Stimulated activated CD4-positive, alpha-beta T cell treated with anti-CD3 and anti-CD28 coated beads, Interleukin-4, amount 100 ng/mL, for 4 hours (primary cell): ENCODE results near the gene SCAMP1.
A peak's percentile ranks its signal among the peaks of the same experiment; 100 is the strongest.
"Not testable (repeated sequence)": the region's sequence is repeated elsewhere in the genome, so short reads cannot be mapped to it uniquely, and the experiment has no call there.

Source experiments
- DNase-seq, 2 experiments: peaks; one replicate each; pipeline ENCODE4 v3.0.0-alpha.2; 2020

SCAMP1 gene, protein sequence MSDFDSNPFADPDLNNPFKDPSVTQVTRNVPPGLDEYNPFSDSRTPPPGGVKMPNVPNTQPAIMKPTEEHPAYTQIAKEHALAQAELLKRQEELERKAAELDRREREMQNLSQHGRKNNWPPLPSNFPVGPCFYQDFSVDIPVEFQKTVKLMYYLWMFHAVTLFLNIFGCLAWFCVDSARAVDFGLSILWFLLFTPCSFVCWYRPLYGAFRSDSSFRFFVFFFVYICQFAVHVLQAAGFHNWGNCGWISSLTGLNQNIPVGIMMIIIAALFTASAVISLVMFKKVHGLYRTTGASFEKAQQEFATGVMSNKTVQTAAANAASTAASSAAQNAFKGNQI

DNA sequence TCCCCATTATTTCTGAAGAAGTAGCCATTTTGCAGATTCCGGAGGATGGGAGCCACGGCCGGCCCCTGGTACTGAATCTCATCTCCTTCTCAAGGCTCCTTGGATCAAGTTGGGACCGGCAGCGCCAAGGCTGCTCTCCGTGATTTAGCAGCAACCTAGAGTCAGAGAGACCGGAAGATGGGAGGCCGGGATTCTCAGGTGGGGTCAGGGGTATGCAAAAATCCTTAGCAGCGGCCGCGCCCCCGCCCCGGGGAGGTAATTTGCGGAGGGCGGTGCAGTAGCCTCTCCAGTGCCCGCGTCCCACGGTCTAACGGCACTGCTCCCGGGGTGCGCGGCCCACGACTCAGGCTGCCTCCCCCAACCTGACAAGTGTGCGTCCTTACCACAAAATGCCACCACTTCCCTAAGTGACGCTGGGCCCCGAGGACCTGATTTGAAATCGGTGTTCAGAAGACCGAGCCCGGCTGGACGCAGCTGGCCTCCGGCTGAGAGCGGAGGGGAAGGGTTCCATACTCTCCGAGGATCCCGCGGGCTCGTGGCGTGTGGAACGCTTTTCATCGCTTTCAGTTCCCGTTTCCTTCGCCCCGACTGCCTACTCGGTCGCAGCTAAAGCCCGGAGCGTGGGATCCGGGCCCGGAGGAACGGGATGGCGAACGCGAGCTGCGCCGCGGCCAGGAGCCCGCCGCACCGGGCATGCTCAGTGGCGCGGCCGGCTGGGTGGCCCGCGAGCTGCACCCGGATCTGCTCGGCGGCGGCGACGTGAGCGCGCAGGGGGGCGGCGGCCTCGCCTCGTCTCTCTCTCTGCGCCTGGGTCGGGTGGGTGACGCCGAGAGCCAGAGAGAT lies at the start of gene SCAMP1:
Gene SCAMP1 (plus strand): TSS at position 787 of the 843 bp plus-strand sequence. CDS start 55 bp downstream, at position 842.
- peak; percentile 87 to 94 for DNase-seq

DNA sequence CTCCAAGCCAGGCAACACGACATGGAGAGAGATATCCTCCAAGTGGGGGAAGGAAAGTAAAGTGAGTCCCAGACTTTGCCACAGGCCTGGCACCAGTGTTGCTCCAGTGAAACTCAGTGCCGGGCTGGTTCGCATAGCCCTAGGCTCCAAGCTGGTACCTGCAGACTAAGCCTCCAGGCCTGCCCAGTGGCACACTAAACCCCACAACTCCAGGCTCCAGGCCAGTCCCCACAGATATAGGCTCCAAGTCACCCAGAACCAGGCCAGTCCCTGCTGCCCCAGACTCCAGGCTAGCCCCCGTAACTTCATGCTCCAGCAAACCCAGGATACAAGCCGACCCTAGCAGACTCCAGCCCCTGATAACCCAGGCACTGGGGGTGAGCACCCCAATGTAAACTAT lies 42.9 kb upstream of the SCAMP1 start:
- no peak for DNase-seq

DNA sequence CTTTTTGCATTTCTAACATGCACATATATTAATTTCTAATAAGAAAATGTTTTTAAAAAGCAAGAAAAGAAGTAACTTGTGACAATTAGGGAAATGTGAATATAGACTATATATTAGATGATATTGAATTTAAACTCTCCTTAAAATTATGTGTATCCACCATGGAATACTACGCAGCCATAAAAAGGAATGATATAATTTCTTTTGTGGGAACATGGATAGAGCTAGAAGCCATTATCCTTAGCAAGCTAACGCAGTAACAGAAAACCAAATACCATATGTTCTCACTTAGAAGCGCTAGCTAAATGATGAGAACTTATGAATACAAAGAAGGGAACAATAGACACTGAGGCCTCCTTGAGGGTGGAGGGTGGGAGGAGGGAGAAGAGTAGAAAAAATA lies 42.1 kb upstream of the SCAMP1 start:
- DNase-seq: no peak

DNA sequence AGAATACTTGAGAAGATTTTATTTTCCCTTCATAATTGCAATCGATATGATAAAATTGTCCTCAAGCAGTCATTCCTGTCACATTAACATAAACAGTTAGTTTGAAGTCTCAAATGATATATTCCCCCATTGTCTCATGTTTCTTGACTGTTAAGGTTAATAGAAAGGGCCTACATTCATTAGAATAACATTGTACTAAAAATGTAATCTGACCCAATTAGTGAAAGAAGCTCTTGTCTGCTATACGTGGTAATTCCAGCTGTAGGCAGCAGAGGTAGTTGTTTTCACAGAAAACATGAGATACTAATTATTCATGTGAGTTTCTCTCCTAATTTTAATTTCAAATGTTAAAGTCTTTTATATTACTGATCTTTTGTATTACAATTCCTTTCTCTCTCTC lies 40.0 kb upstream of the SCAMP1 start:
- no peak for DNase-seq

DNA sequence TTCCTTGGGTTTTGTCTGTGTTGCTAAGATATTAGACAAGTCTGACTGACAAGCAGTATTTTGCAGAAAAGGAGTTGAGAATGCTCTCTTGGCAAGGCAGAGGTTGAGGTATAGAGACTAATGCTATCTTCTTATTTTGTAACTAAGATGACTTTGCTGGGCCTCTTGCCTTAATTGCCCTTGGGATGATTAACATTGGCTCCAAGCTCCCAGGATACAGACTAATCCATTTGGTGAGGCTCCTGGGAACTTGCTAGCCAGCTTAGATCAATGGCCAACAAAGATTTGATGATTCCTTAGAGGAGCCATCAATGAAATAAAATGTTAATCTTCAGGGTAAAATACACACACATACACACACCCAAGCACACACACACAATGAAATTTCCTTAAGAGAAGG lies 37.2 kb upstream of the SCAMP1 start:
- no peak for DNase-seq

DNA sequence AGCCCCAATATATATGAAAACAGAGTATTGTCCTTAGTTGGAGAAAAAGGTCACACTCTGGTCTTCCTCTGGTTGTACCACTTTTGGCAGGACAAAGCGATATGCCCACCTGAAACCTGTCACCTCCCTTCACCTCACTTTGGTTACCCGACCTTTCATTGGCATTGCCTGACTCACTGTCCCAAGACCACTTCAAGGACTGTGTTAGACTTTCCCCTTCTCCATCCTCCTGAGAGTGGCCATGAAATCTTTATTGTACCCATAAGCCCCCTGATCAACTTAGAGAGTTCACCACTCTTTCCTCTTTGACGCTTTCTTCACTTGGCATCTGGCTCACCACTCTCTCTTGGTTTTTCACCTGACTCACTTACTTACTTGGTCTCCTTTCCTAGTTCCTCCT lies 33.5 kb upstream of the SCAMP1 start:
- DNase-seq: no peak

DNA sequence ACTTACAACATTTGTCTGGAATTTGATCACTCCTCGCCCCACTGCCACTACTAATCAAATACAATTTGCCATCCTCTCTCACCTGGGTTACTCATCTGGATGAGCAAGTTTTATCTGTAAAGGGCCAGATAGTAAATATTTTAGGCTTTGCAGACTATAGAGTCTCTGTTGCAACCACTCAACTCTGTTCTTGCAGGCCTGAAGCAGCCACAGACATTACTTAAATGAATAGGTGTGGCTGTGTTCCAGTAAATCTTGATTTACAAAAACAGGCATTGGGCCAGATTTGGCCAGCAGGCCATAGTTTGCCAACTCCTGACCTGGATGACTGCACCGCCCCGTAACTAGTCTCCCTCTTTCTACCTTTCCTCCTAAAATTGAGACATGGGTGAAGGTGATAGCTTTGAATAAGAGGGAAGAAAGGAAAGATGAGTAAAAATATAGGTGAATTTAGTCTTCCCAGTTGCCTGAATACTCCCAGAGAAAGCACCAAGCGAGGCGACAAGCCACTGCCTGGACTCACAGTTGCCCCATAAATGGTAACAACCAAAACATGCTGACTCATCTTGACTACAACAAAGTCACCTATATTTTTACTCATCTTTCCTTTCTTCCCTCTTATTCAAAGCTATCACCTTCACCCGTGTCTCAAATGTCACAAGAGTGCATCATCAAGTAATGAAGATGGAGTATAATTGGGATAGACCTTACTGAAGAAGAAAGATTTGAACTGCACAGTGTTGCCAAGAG lies 32.5 kb upstream of the SCAMP1 start:
- no peak for DNase-seq

DNA sequence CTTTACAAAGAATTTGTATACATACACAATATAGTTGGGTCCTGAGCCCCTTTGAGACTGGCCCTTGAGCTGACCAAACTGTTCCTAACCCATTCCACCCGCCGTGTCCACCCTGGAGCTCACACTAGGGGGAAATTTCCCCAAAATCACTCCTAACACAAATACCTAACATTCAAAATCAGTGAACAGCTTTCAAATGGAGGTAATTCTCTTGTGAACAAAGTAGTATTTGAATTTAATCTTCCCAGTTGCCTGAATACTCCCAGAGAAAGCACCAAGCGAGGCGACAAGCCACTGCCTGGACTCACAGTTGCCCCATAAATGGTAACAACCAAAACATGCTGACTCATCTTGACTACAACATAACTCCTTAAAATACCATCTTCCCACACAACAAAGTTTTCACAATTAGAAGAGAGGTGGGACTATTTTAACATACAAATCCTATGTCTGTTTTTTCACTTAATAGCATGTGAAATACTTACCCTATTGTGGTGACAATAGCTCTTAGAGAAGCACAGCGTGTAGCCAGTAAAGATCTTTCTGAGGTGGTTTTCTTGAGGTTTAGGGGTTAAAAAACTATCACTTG lies 31.7 kb upstream of the SCAMP1 start:
- no peak for DNase-seq

DNA sequence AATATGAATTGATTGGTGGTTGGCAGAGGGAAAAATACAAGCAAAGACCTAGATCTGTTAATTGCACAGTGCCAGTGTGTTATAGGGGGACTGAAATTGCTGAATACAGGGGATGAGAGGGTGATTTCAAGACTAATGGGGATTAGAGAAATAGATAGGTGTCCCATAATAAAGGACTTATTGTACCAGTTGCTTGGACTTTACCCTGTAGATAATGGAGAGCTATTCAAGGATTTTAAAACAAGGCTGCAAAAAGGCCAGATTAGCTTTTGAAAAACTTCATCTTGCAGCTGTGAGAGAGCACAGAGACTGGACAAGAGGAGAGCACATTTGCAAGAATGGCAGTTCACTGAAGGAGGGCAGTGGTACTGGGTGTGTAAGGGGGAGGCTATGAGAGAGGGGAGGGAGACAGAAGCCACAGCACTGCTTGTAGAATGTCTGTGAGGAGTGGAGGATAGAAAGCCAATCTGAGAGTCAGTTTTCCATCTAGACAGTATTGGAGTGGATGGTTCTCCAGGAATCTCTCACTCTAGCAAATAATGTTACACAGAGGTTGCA lies 28.8 kb upstream of the SCAMP1 start:
- no peak for DNase-seq

DNA sequence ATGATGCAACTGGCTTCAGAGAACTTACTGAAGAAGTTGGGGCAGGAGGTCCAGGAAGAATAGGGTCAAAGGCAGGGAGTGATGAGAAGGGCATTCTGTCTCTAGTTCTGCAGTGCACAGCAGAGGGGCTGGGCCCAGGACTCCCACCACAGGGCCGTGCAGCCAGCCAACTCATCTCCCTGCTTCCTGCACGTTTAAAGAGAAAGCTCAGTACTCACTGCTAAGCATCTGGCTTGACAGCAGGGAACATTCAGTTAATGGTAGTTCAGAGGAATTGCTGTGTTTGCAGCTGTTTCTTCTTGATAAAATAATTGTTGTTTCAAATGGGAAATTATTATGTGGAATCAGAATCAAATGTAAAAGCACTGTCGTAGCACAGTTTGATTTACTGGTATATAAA lies 25.6 kb upstream of the SCAMP1 start:
- no peak for DNase-seq

DNA sequence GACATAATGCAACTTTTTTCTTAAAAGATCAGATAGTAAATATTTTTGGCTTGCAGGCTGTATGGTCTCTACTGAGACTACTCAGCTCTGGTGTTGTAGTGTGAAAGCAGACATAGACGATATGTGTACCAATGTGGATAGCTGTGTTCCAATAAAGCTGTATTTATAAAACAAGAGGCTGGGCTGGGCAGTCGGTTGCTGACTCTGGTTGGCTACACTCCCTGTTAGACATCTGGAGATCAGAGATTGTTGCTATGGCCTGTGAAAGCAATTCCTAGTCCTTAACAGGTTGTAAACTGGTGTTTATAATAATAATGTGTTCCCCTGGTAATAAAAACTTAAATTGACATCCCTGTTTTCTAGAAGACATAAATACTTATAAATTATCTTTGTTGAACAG lies 24.4 kb upstream of the SCAMP1 start:
- DNase-seq: no peak

DNA sequence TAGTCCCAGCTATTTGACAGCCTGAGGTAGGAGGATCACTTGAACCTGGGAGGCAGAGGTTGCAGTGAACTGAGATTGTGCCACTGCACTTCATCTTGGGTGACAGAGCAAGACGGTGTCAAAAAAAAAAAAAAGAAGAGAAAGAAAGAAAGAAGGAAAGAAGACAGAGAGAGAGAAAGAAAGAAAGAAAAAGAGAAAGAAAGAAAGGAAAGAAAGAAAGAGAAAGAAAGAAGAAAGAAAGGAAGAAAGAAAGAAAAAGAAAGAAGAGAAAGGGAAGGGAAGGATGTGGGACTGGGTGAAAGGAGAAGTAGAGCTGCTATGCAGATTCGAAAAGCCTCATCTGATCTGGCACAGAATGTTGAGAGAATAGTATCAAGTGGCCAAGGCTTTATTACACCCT lies 23.7 kb upstream of the SCAMP1 start:
- DNase-seq: no peak

DNA sequence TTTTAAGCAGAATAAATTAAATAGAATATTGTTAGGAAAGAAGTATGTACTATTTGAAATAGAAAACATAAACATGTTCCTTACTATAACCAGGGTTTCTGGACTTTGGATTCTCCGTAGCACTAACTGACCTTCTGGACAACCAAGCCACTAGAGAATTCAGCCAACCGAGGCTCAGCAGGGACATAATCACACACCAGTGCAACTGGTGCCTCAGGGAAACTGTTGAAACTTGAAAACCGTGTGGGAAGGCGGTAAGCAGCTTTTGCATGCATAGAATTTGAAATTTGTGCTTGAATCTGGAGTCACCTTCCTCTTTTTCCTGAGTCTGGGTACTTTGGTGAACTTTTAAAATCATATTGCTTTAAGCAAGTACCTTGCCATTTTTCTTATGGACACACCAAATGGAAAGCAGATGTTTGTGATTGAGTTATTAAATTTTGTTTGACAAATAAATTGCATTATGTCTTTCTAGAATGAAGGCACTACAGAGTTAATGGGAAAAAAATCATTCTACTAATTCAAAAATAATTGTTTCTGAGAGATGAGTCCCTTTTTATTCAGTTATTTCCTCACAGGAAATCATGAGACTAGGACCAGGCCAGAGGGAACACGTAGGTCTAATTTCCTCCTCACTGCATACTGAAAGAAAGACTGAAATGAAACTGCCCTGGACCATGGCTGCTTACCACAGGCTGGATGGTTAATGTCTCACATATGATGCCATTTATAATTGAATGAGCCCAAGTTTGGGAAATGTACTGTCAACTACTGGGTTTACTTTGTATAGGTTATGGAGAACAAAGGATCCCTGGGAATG lies 20.6 kb upstream of the SCAMP1 start:
- no peak for DNase-seq

DNA sequence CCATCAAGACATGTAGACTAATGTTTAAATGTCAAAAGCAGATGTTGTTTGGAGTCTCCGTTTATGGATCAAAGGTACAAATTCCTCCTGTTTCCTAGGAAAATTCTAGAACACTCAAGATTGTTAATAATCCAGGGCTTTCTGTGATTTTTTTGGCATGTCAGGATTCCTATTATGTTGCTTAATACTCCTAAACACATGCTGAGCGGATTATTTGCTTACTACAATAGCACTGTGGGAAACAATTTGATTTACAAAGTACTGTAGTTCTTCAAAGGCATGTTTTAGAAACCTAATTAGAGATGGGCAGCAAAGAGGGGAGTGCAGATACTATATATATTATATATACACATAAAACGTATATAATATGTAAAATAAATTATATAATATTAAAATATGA lies 19.0 kb upstream of the SCAMP1 start:
- no peak for DNase-seq

DNA sequence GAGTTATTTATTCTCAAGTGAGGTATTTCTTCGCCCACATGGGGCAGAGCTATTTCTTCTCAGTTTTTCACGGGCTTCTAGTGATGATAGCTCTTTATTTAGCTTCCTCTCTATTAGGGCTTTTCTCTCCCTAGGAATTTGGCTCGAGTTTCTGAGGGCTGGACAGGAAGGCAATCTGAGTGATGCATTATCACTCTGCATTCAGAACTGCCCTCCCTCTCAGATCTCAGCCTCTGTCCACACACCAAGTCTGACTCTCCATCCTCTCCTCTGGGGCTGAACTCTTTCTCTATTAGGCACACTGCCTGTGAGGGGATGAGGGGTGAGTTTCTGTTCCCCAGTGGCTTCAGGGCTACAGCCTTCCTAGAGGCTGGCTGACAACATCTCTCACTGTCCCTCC lies 14.9 kb upstream of the SCAMP1 start:
- no peak for DNase-seq

DNA sequence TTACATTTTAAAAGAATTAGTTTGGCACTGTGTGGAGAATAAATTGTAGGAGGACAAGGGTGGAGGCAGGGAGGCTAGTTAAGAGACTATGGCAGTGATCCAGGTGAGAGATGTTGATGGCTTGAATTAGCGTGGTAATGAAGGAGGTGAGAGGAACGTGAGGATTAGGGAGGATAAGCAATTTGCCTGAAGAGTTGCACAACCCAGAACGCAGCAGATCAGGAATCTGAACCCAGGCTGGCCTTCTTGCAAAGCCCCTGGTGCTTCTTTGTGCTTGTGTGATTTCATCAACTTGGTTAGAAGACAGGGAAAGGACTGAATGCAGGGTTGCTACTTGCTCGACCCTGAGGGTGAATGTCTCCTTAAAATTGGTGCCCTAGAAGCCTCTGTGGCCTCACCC lies 6.9 kb upstream of the SCAMP1 start:
- DNase-seq: no peak

DNA sequence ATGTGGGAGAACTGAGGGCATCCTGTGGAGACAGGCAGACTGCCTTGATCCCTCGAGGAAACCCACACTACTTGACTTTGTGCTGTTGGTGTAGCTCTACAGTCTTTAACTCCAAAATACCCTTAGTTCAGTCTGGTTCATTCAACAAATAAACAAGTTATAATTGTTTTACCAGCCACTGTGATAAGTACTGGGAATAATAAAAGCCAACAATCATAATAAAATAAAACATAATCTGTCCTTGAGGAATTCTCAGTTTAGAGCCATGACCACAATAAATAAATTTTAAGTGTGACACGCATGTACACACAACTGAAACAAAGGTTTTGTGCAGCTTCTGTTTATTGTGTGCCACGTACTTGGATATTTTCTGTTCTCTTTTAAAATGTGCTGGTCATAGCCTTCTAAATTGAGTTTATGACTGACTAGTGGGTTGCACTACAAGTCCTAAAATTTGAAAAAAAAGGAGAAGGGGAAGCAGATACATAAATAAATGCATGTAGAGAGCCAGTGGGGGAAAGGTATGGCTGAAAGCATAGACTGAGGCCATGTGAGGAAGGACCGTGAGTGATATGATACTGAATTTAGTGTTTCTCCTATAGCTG lies 6.2 kb upstream of the SCAMP1 start:
- no peak for DNase-seq

DNA sequence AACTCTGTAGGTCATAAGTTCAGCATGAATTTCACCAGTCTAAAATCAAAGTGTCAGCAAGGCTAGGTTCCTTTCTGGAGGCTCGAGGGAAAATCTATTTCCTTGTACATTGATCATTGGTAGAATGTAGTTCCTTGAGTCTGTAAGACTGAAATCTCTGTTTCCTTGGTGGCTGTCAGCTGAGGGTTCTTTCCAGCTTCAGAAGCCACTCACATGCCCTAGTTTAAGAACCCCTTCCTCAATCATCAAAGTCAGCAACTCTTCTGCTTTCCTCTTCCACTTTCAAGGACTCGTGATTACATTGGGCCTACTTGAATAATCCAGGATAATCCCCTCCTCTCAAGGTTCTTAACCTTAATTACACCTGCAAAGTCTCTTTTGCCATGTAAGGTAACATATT lies 4.9 kb upstream of the SCAMP1 start:
- no peak for DNase-seq

DNA sequence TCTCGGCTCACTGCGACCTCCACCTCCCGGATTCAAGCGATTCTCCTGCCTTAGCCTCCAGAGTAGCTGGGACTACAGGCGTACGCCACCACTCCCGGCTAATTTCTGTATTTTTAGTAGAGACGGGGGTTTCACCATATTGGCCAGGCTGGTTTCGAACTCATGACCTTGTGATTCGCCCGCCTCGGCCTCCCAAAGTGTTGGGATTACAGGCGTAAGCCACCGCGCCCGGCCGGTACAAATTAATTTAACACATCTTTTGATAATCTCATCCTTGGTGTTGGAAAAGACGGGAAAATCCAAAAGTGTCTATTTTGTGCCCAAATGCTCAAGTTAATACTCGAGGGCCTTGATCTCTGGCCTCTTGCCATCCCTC lies 974 bp upstream of the SCAMP1 start:
- DNase-seq: not testable (repeated sequence)

DNA sequence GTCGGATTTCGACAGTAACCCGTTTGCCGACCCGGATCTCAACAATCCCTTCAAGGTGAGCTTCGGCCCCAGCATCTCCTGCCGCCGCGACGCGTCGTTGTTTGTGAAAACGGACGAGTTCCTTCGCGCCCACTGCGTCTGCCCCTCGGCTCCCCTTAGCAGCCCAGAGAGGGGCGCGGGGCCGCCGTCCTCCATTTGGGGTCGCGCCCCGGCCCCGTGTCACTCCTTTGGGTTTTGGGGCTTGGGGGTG lies 182 bp downstream of the SCAMP1 start:
- no peak for DNase-seq

DNA sequence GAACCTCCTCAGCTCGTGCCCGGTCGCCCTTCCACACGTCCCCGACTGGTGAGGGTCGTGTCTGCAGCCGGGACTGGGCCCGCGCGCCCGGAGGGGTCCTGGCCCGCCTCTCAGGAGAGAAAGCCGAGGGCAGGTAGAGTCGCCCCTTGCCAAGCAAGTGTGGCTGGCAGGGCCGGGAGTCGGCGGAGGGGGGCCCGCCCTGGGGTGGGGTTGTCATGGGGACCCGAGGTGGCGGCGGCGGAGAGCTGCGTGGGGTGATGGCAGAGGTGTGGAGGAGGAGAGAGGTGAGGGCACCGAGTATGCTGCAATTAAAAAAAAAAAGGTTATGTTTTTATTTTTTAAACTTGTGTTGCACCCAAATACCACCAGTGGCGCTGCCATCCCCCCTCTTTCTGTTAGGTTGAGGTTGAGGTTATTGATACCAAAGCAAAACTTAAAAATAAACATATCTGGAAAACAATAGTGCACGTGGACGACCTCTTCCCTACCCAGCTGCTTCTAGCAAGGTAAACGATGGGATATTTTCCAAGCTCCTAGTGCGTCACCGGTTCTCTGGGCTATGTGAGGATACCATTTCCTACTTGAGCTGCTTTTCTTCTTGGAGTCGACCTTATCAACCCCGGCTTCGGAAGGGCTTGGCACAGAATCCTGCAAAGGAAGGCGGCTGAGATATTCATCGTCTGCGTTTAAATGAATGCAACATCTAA lies 660 bp downstream of the SCAMP1 start:
- DNase-seq: peak; percentile 58 to 80
